Amniotic epithelial cell (primary cell): ENCODE measurements around the gene BNC2.
A peak's percentile ranks its signal among the peaks of the same experiment; 100 is the strongest.
"Not testable (repeated sequence)": the region's sequence is repeated elsewhere in the genome, so short reads cannot be mapped to it uniquely, and the experiment has no call there.

ENCODE experiments used
- DNase-seq: peaks from one replicate; pipeline ENCODE4 v3.0.0-alpha.2; 2010; ENCODE audit warnings: low read depth

Gene BNC2, protein sequence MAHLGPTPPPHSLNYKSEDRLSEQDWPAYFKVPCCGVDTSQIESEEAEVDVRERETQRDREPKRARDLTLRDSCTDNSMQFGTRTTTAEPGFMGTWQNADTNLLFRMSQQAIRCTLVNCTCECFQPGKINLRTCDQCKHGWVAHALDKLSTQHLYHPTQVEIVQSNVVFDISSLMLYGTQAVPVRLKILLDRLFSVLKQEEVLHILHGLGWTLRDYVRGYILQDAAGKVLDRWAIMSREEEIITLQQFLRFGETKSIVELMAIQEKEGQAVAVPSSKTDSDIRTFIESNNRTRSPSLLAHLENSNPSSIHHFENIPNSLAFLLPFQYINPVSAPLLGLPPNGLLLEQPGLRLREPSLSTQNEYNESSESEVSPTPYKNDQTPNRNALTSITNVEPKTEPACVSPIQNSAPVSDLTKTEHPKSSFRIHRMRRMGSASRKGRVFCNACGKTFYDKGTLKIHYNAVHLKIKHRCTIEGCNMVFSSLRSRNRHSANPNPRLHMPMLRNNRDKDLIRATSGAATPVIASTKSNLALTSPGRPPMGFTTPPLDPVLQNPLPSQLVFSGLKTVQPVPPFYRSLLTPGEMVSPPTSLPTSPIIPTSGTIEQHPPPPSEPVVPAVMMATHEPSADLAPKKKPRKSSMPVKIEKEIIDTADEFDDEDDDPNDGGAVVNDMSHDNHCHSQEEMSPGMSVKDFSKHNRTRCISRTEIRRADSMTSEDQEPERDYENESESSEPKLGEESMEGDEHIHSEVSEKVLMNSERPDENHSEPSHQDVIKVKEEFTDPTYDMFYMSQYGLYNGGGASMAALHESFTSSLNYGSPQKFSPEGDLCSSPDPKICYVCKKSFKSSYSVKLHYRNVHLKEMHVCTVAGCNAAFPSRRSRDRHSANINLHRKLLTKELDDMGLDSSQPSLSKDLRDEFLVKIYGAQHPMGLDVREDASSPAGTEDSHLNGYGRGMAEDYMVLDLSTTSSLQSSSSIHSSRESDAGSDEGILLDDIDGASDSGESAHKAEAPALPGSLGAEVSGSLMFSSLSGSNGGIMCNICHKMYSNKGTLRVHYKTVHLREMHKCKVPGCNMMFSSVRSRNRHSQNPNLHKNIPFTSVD

DNA sequence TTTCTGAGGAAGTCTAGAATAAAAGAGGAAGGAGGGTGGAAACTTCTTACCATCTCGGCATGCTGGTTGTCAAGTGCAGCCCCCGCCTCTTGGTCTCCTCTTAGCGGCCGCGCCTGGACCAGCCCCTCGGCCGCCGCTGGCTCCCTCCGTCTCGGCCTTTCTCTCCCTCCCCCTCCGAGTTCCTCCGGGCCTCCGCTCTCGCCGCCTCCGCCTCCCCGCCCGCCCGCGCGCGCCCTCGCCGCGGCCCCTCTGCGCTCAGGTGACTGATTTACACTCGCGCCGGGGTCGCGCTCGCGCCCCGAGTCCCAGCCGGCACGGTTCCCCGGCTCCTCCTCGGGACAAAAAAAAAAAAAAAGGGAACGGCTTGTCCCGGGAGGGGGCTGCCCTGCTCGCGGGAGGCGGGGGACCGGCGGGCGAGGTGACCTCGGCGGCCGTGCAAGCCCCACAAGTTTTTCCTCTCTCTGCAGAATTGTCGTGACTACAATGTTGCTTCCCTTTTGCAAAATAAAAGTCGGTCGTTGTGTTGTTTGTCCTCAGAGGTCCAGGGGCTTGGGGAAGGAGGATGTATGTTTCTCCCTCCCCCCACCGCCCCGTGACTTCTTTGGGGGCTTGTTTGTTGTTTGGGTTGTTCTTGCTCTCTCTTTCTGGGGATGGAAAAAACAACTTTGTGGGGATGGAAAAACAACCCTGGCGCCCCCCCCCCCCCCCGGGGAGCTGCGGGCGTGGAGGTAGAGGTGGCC lies at the start of gene BNC2:
TSS of gene BNC2 (minus strand) at position 75 of the 740 bp plus-strand sequence. CDS start at position 53, 22 bp downstream.
- DNase-seq = peak; percentile 69

DNA sequence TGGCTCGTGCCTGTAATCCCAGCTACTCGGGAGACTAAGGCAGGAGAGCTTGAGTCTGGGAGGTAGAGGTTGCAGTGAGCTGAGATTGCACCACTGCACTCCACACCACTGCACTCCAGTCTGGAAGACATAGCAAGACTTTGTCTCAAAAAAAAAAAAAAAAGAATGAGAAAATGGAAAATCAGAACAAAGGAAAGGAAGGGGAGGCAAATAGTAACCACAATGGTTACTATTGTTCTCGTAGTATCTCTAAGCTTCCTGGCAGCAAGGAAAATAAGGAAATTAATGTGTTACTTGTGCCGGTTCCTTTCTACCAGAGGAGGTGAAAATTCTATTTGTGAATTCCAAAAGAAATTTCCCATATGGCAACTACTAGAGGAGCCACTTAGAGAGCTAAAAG lies 48.5 kb upstream of the BNC2 start:
- no peak for DNase-seq

DNA sequence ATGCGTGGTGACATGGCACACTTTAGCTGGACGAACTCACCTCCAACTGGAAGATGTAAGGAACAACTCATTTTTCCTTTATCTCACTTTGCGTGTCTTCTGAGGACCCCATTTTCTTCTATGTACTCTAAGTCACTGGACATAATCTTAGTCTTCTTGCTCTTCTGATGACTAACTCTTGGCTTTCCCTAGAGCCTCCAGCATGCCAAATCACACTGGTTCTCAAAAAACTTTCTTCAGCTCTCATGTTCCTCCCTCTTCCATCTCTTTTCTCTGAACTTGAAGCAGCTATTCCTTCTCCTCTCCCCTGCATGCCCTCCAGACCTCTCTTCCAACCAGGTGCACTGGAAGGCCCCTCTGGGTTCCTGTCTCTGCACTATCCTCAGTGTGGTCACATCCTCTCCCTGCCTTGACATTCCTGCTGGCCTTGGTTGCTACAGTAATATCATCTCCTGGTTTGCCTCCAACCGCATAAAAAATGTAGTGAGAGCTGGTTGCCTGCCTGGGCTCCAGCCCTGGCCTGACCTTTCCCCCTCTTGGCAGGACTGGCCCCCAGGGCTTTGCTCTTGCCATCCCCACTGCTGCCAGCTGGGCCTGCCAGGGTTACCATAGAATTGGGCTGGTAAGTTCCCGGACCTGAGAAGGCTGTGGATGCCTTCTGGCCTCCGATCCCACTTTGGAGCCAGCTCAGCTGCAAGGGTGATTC lies 44.8 kb upstream of the BNC2 start:
- no peak for DNase-seq

DNA sequence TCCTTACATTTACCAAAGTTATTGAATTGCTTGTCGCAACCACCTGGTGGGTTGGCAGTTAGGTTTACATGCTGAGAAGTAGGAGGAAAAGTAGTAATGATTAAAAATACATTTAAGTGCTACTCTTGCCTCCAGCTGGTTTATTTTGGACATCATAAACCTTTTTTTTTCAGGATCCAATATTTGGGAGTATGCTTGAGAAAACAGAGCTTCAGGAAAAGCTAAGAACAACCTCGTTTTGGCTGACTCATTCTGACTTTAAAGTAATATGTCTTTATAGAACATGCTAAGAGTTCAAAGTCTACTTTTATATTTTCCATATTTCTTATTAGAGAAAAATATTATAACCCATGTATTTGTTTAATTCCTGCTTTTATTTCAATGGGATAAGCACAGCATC lies 41.7 kb upstream of the BNC2 start:
- no peak for DNase-seq

DNA sequence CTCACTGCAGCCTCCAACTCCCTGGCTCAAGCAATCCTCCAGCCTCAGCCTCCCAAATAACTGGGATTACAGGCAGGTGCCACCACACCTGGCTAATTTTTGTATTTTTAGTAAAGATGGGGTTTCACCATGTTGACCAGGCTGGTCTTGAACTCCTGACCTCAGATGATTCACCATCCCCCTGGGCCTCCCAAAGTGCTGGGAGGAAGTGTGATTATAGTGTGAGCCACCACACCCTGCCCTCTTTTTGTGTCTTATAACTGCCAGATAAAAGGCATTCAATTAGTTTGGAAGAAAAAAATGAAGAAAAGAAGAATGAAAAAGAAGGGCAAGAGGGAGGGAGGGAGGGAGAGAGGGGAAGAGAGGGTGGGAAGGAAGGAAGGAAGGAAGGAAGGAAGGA lies 37.7 kb upstream of the BNC2 start:
- not testable (repeated sequence) for DNase-seq

DNA sequence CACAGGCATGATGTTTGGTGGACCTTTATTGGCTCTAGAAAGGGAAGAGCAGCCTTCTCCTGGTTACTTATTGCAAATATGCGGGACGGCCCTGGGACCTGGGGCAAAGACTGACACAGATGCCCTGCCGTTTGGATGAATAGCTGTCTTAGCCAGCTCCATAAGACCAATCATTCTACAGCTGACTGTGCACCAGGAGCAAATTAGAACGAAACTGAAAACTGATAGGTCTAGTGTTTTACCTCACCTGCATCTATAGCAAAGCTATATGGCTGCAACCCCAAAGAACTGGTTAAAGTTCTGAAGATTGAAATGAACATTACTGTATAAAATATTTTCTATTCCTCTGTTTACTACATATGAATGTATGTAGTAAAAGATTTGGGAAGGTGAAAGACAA lies 34.2 kb upstream of the BNC2 start:
- no peak for DNase-seq

DNA sequence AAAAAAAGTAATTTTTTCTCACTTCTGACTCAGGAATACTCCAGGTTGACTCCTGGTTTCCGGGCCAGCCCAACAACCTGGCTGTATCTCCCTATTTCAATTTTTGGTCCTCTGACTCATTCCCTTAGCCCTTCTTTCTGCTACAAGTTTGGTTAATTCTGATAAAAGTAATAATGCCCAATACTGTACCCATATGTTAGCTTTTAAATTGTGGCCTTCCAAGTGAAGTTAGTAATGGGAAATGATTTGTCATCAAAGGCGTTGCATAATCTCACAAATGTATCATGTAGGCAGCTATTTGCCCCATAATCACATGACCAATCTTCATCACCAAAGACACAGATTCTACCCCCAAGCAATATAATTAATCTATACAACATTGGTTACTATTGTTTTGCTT lies 31.1 kb upstream of the BNC2 start:
- peak; percentile 39 for DNase-seq

DNA sequence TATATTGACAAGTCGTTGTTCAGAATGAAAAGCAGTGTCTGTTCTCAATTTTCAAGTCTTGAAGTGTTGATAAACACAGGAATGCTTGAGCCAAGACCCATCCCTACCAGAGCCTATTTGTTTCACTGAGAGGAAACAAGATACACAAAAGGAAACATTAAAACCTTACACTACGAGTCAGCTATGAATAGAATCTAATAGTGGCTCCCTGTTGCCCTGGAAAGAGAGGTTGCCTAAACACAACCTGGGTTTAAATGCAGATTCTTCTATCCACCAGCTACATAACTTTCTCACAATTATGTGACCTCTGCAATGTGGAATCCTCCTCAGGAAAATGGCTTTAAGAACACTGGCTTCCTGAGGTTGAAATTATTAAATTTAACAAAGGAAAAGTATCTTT lies 29.1 kb upstream of the BNC2 start:
- peak; percentile 40 for DNase-seq

DNA sequence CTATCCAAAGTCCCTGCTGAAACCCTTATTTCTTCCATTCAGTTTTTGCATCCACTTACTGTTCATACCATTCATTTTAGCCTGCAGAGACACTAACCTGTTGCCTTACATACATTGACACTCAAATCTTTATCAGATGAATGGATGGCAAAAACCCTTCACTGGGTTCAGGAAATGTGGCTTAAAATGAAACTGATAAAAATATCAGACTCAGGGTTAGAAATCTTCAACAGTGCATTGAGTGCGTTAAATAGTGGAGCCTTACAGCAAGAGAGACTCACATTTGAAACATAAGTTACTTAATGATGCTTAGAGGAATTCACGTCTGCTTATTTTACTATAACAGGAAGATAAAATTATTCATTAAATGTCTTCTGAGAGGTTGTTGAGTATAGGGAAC lies 28.0 kb upstream of the BNC2 start:
- DNase-seq = no peak

DNA sequence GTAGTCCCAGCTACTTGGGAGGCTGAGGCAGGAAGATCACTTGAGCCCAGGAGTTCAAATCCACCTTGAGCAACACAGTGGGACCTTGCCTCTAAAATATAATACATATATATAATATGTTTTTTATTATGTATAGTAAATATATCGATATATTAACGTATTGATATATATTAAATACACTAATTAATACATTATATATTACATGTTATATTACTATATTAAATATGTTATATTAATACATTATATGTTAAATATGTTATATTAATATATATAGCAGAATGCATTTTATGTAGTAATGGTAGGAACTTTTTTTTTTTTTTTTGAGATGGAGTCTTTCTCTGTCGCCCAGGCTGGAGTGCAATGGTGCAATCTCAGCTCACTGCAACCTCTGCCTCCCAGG lies 18.1 kb upstream of the BNC2 start:
- DNase-seq = no peak

DNA sequence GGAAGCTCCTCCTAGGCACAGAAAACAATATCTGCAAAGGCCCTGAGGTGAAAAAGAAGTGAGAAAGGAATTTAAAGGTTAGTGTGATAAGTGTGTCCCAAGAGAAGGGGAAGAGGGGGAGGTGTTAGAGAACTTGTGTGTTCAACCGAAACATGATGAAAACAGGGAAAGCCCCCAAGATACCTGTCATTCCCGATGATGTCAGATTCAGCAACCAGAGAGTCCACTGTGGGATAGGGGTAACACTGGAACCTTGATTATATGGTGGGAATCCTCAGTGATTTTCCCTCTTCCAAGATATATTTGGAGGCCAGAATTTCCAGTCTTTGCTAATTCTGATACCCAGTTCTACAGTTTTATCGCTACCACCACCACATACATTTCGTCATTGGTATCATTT lies 15.5 kb upstream of the BNC2 start:
- DNase-seq = no peak

DNA sequence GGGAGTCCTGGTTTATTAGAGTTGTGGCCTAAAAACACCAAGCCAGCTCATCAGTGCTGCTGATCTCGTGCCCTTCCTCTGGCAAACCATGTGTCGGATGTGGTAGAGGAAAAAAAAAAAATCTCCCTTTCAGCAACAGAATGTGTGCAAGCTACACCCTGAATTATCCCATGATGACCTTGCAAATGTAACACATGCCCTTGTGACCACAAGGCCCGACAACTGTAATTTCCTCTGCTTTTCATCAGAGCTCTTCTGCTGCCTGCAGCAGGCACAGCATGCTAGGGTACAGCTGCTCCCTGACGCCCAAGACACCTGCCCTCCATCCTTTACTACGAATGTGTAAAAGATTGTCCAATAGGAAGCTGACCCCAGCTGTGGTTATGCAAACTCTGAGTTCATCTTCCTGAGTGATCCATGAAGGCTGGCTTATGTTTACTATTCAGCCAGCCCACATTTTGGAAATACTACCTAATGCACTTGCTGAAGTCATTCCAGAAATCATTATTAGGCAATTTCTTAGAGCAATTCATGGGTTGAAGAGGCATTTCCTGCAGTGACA lies 14.6 kb upstream of the BNC2 start:
- DNase-seq = peak; percentile 84

DNA sequence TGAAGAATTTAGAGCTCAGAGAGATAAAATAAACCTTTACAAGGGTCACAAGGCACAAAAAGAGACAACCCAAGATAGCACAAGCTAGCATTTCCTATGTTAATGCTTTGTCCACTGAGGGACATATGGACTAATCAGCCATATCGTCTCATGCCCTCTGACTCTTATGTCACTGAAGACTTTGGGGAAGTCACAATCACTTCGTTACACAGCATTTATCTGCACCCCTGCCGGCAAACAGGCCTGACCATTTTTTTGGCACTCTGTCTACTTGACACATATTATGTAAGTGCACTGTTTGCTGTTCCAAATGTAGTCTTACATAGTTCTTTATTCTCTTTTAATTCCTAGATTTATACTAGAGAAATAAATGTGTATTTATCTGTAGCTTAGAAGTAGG lies 13.9 kb upstream of the BNC2 start:
- no peak for DNase-seq

DNA sequence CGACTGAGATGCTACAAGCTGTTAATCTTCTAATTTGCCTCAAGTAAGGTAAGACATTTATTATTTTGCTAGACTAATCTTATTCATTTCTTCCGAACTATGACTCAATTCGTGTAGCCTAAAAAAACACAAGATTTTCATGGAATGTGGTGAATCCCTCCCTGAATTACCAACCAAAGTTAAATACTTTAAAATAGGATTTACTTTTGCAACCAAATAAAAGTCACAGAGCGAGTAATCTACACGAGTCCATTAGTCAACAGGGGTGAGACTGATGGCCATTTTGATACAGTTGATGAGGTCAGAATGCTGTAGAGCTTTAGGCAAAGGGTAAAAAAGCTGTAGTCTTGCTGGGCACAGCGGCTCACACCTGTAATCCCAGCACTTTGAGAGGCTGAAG lies 13.1 kb upstream of the BNC2 start:
- peak; percentile 49 for DNase-seq

DNA sequence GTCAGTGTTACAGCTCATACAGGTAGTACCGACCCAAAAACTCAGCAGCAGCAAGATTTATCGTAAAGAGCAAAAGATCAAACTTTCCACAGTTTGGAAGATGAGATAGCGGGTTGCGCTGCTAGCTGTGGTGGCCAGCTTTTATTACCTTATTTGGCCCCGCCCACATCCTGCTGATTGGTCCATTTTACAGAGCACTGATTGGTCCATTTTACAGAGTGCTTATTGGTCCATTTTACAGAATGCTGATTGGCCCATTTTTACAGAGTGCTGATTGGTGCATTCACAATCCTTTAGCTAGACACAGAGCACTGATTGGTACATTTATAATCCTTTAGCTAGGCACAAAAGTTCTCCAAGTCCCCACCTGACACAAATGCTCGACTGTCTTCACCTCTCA lies 12.0 kb upstream of the BNC2 start:
- not testable (repeated sequence) for DNase-seq

DNA sequence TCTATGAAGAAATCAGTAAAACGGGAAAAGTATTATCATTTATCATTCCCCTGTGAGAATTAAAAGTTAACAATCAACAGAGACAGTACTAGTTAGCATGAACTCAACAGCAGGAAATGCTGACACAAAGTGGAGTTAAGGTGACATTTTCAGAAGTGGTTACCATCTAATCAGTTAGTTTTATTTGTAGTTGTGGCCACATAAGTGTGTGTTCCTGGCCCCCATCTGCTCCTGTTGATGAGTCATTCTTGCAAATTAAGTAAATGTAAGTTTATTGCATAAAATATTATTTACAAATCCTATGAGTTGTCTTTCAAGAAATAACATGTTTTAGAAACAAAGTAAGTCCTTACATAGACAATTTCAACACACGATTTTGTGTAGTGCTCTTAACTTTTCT lies 8.9 kb upstream of the BNC2 start:
- peak; percentile 29 for DNase-seq

DNA sequence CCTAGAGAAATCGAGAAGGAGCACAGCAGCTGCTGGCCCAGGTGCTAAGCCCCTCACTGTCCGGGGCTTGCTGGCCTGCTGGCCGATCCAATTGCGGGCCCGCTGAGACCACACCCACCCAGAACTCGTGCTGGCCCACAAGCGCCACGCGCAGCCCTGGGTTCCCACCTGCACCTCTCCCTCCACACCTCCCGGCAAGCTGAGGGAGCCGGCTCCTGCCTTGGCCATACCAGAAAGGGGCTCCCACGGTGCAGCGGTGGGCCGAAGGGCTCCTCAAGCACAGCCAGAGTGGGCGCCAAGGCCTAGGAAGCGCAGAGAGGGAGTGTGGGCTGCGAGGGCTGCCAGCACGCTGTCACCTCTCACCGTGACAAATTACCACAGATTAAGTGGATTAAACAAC lies 6.8 kb upstream of the BNC2 start:
- no peak for DNase-seq

DNA sequence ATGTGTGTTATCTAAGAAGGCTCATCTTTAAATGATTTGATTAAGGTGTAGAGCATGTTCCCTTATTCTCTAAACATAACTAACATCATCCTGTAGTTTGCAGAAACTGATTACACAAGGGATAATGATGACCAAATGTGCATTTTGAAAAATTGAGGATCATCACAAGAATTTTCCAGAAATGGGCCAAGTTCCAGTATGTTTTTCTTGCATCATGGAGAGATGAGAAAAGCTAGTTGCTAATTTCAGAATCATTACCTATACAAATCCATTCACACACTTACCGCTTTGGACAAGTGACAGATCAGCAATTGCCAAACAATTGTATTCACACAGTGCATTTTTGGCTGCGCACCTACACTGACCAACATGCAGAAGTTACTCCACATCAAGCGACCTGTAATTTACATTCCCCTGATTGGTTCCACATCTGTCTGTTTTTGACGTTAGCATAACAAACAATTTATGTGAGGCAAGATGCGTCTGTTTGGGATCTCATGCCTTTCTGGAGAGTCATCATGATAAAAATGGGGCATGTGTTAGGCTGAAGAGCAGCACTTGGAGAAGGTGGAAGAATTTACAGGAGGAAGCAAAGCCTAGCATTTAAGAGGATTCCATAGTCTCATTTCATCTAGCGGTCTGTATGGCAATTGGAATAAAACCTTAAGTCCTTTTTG lies 2.8 kb upstream of the BNC2 start:
- DNase-seq = peak; percentile 92

DNA sequence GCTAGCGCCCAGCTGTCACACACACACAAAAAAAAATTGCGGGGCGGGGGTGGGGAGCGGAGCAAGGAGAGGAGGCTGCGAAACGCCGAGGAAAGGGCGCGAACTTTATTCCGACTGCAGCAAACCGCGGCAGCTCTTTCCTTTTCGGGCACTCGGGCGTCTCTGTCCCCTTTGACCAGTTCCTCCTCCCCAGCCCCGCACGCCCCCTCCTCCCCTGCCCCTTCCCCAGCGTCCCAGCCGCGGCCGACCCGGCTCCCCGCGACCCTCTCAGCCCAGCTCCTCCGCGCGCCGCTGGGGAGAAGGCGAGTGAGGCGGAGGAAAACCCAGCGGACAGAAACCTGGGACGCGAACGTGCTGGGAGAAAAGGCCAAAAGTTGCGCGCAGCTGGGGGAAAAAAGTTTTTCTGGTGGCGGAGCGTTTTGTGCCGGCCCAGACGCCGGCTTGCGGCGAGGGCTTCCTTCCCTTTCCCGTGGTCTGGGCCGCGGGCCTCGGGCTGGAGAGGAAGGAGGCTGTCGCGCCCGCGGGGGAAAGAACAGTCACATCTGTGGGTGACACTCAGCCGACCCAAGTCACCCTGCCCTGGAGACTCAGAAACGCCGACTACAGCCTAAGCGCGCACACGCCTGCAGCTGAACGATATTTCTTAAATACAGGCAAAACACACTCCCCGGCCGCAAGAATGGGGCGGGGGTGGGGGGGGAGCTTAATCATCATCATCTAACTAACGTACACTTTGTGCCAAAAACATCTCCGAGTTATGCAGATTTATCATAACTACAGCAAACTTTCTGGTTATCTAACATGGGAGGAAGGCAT lies 1.1 kb upstream of the BNC2 start:
- DNase-seq = peak; percentile 96
